ENCODE data around the gene CACNA1C. TPM values are rescaled to one million over a fixed set of nuclear protein-coding genes. Genes with fewer than 3 reads are reported as not detected.

Gene CACNA1C
- total RNA-seq, 4 donors from 2014 or later = 44.1 to 104 (median 49.4) TPM

- TF ChIP-seq POLR2AphosphoS5 (IDR thresholded peaks at IDR 0.05) (no peak), POLR2A (IDR thresholded peaks at IDR 0.05; ENCODE audit: low read depth) (no peak)
- no peak overlapping the region for H3K4me3 ChIP-seq
- no peaks in the 10 kb centered on the region for H3K9me3 ChIP-seq
- intact Hi-C loops (cut with DNase I) = loop anchor here (5.0 kb wide), 1 partner anchor 216 kb away; no protein-coding TSS in a partner anchor
- 83% methylated on average over 4 of the region's 12 CpGs for WGBS
- H3K27ac ChIP-seq (replicated peaks in 1 of 4) = peak overlapping the region; percentile 49 to 86 (median 72)
- no peaks in the 10 kb centered on the region for H3K36me3 ChIP-seq
- no peak for DNase-seq (ENCODE audit: extremely low spot score)
- H3K27me3 ChIP-seq = no peaks in the 10 kb centered on the region
- peaks cover 29 to 50% (median 38%) of the 10 kb centered on the region in 4 donors for H3K4me1 ChIP-seq
Observed at GRCh38 chr12:2273751-2274150, 221.0 kb downstream of the CACNA1C start.

- no peak for DNase-seq (ENCODE audit: extremely low spot score)
- H3K9me3 ChIP-seq = no peaks in the 10 kb centered on the region
- intact Hi-C loops (cut with DNase I) = loop anchor here (5.0 kb wide), 1 partner anchor 217 kb away; no protein-coding TSS in a partner anchor
- no peak for TF ChIP-seq POLR2AphosphoS5 (IDR thresholded peaks at IDR 0.05)
- no peak for TF ChIP-seq POLR2A (IDR thresholded peaks at IDR 0.05; ENCODE audit: low read depth)
- no peak for TF ChIP-seq EP300 (IDR thresholded peaks at IDR 0.05)
- TF ChIP-seq, protein P1, sequence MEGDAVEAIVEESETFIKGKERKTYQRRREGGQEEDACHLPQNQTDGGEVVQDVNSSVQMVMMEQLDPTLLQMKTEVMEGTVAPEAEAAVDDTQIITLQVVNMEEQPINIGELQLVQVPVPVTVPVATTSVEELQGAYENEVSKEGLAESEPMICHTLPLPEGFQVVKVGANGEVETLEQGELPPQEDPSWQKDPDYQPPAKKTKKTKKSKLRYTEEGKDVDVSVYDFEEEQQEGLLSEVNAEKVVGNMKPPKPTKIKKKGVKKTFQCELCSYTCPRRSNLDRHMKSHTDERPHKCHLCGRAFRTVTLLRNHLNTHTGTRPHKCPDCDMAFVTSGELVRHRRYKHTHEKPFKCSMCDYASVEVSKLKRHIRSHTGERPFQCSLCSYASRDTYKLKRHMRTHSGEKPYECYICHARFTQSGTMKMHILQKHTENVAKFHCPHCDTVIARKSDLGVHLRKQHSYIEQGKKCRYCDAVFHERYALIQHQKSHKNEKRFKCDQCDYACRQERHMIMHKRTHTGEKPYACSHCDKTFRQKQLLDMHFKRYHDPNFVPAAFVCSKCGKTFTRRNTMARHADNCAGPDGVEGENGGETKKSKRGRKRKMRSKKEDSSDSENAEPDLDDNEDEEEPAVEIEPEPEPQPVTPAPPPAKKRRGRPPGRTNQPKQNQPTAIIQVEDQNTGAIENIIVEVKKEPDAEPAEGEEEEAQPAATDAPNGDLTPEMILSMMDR (IDR thresholded peaks at IDR 0.05) = no peak
- H3K36me3 ChIP-seq = no peaks in the 10 kb centered on the region
- 93% methylated on average over 3 of the region's 7 CpGs for WGBS
- H3K4me3 ChIP-seq = no peak overlapping the region
- peaks cover 22 to 40% (median 29%) of the 10 kb centered on the region in 4 donors for H3K4me1 ChIP-seq
- peak overlapping the region in 2 of 4 donors; percentile 84 to 86 for H3K27ac ChIP-seq (replicated peaks in 1 of 4)
- H3K27me3 ChIP-seq = no peaks in the 10 kb centered on the region
Observed at GRCh38 chr12:2274733-2275132, 221.9 kb downstream of the CACNA1C start.

- TF ChIP-seq POLR2AphosphoS5 (IDR thresholded peaks at IDR 0.05) (no peak), POLR2A (IDR thresholded peaks at IDR 0.05; ENCODE audit: low read depth) (no peak), EP300 (IDR thresholded peaks at IDR 0.05) (no peak)
- TF ChIP-seq, protein P1 (IDR thresholded peaks at IDR 0.05) = no peak
- H3K27me3 ChIP-seq = no peaks in the 10 kb centered on the region
- peak overlapping the region in 2 of 4 donors; percentile 18 for H3K27ac ChIP-seq (replicated peaks in 1 of 4)
- peaks cover 22 to 36% (median 27%) of the 10 kb centered on the region in 4 donors for H3K4me1 ChIP-seq
- no peak for DNase-seq (ENCODE audit: extremely low spot score)
- H3K9me3 ChIP-seq = no peaks in the 10 kb centered on the region
- H3K36me3 ChIP-seq = no peaks in the 10 kb centered on the region
- intact Hi-C loops (cut with DNase I) = no loop called here
- H3K4me3 ChIP-seq = no peak overlapping the region
- WGBS = 87% methylated on average over 6 of the region's 6 CpGs
Observed at GRCh38 chr12:2276288-2277033, 223.7 kb downstream of the CACNA1C start.

- WGBS = 83% methylated on average over 6 of the region's 6 CpGs
- no peaks in the 10 kb centered on the region for H3K27me3 ChIP-seq
- H3K27ac ChIP-seq (replicated peaks in 1 of 4) = no peak overlapping the region
- no peaks in the 10 kb centered on the region for H3K36me3 ChIP-seq
- DNase-seq (ENCODE audit: extremely low spot score) = no peak
- H3K4me1 ChIP-seq = peaks cover 25 to 33% (median 27%) of the 10 kb centered on the region in 4 donors
- intact Hi-C loops (cut with DNase I) = no loop called here
- TF ChIP-seq EP300 (IDR thresholded peaks at IDR 0.05) (no peak), POLR2A (IDR thresholded peaks at IDR 0.05; ENCODE audit: low read depth) (no peak), POLR2AphosphoS5 (IDR thresholded peaks at IDR 0.05) (no peak)
- TF ChIP-seq, protein P1 (IDR thresholded peaks at IDR 0.05) = no peak
- no peak overlapping the region for H3K4me3 ChIP-seq
- no peaks in the 10 kb centered on the region for H3K9me3 ChIP-seq
Observed at GRCh38 chr12:2277492-2278155, 224.8 kb downstream of the CACNA1C start.

GRCh38 chr12:2281446-2281845, 228.7 kb downstream of the CACNA1C start:
- Histone ChIP-seq H3K27ac (replicated peaks in 1 of 4) (no peak overlapping the region), H3K4me3 (no peak overlapping the region), H3K27me3 (no peaks in the 10 kb centered on the region), H3K36me3 (no peaks in the 10 kb centered on the region), H3K4me1 (peaks cover 44 to 47% (median 47%) of the 10 kb centered on the region in 4 donors), H3K9me3 (no peaks in the 10 kb centered on the region)
- intact Hi-C loops (cut with DNase I) = no loop called here
- no peak for DNase-seq (ENCODE audit: extremely low spot score)
- TF ChIP-seq POLR2AphosphoS5 (IDR thresholded peaks at IDR 0.05) = no peak
- TF ChIP-seq POLR2A (IDR thresholded peaks at IDR 0.05; ENCODE audit: low read depth) = no peak
- TF ChIP-seq EP300 (IDR thresholded peaks at IDR 0.05) = no peak
- TF ChIP-seq, protein P1 (IDR thresholded peaks at IDR 0.05) = no peak
- WGBS = 95% methylated on average over 1 of the region's 1 CpG
